KOPT-K1 (cell line): ENCODE results near the gene KCNQ5.

Experiments used
- H3K27ac ChIP-seq: fragments of 200-600 bp; sonication (generic); 2 replicates; pipeline ENCODE4 v1.5.1; 2016; ENCODE audit warnings: antibody characterized with exemption, mild to moderate bottlenecking, low read depth, low read length; ENCODE audit not compliant: poor library complexity, severe bottlenecking
- H3K36me3 ChIP-seq: fragments of 200-600 bp; sonication (generic); 2 replicates; pipeline ENCODE4 v1.5.1; 2017; ENCODE audit warnings: antibody characterized with exemption, mild to moderate bottlenecking, low read length, moderate library complexity; ENCODE audit not compliant: insufficient read depth
- H3K9me3 ChIP-seq: fragments of 200-600 bp; sonication (generic); 2 replicates; pipeline ENCODE4 v1.5.1; 2017; ENCODE audit warnings: antibody characterized with exemption, low read length, mild to moderate bottlenecking; ENCODE audit not compliant: insufficient read depth, poor library complexity, severe bottlenecking

KCNQ5 gene

DNA sequence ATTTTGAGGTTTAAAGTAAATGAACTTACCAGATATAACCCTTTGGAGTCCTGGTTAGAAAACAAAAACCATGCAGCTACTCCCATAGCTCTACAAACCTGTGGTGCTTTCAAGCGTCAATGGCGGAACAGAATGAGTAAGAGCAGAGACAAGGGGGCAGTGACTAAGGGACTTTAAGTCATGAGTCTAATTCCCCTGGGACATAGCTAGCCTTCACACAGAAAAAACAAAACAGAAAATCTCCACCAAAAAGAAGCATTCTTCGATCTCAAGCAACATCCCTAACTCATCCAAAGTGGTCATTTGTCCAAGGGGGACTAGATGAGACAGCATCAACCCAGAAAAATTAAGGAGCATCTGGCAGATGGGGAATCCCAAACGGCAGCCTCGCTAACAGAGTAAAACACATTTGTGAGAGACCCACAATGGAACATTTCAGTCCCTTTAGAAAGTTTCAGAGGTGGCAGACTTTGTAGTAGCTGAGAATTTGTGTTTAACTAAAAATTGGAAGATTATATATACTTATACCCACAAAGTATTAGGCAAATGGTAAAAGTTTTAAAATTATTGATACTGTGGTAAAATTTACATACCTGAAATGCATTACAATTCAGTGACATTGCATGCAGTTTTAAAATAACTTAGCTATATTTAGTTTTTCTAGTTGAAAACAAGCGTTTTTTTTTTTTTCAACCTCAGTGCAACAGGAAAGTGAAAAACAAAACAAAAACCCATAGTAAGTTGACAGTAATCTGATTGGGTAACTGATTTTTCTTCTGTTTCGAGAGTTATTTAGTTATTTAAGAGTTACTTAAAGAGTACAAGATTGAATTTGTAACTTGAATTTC is 67.5 kb downstream of the KCNQ5 start:
- H3K9me3 ChIP-seq: no peaks in the 10 kb centered on the region
- no peaks in the 10 kb centered on the region for H3K36me3 ChIP-seq
- H3K27ac ChIP-seq: no peak overlapping the region

DNA sequence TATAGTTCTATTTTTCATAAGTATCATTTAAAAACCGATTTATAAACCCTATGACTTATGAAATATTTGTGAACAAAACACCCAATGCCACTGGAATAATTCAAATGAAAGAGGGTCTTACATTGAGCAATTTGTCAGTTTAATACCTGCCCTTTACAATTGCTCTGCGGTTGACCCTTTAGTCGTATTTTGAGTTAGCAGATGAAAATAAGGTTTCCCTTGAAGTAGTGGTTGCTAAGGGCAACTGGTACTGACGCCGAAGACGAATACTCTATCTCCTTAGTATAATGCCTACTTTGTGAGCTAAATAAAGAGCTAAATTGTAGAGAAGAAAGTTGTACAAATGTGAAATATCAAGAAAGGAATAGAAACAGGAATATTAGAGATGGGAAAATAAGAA is 69.4 kb downstream of the KCNQ5 start:
- Histone ChIP-seq H3K27ac (no peak overlapping the region), H3K36me3 (no peaks in the 10 kb centered on the region), H3K9me3 (no peaks in the 10 kb centered on the region)

DNA sequence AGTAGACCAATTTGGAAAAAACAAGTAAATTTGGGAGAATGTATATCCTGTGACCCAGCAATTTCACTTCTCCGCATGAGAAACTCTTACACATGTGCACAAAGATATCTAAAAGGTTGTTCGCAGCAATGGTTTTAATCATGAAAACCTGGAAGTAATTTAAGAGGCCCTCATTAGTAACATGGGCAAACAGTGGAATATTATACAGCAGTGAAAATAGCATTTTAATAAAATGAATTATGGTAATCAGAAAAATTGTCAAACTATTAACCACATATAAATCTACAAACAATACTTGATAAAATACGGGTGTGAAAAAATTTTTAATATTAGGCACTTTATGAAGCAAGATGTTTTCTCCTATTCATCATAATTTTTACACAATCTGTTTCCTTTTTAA is 74.2 kb downstream of the KCNQ5 start:
- Histone ChIP-seq H3K9me3 (no peaks in the 10 kb centered on the region), H3K27ac (no peak overlapping the region), H3K36me3 (no peaks in the 10 kb centered on the region)

- Histone ChIP-seq H3K27ac (no peak overlapping the region), H3K9me3 (no peaks in the 10 kb centered on the region), H3K36me3 (no peaks in the 10 kb centered on the region)
Observed at GRCh38 chr6:72699159-72699558, 77.3 kb downstream of the KCNQ5 start.

DNA sequence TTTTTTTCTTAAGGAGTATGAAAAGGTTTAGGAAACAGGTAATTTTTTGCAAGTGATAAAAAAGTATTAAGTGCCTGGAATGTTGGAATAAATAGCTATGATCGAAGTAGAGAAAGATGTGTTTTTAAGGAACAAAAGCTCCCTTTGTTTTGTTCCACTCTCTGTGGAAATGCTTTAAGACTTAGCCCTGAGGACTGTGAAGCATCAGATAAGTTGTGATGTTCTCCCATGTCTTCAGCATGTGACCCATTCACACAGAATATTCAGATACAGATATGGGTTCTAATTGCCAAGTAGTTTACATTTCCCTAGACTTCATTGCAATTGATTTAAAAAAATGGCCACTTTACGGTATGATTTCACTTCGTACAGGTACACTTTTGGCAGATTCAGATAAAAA is 80.6 kb downstream of the KCNQ5 start:
- no peak overlapping the region for H3K27ac ChIP-seq
- no peaks in the 10 kb centered on the region for H3K36me3 ChIP-seq
- no peaks in the 10 kb centered on the region for H3K9me3 ChIP-seq

DNA sequence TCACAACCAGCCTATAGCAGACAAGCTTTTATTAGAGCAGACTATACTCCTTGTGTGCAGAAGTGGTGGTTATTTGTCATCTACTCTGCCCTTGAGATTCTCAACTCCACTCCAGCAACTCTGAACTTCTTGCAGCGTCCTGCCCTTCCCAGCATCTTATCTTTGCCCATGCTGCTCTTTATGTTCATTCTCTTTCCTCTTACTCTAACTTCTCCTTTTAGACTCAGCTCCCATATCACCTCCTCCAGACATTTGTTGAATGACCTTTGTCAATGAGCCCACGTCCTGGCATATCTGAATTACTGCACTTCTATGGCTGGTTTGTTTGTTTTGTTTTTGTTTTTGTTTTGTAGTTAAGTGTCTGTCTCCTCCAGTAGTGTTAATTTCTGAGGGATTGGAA is 81.2 kb downstream of the KCNQ5 start:
- no peaks in the 10 kb centered on the region for H3K36me3 ChIP-seq
- no peak overlapping the region for H3K27ac ChIP-seq
- no peaks in the 10 kb centered on the region for H3K9me3 ChIP-seq

DNA sequence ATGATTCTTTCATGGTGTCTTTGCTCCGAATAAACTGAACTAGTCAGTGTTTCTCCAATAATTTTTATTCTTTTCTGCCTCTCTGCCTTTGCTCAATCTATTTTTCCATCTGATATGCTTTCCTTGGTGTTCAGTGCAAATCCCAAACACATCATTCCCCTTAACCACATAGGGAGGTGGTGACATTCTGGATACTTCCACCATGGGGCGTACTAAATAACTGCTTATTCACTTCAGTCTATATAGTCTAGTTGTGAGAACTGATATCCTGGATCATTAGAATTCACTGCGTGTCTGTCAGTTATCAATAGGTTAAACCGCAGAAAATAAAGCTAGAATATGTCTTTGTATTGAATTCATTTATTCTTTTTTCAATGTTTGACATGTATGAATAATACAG is 83.1 kb downstream of the KCNQ5 start:
- no peaks in the 10 kb centered on the region for H3K9me3 ChIP-seq
- no peaks in the 10 kb centered on the region for H3K36me3 ChIP-seq
- H3K27ac ChIP-seq: no peak overlapping the region

DNA sequence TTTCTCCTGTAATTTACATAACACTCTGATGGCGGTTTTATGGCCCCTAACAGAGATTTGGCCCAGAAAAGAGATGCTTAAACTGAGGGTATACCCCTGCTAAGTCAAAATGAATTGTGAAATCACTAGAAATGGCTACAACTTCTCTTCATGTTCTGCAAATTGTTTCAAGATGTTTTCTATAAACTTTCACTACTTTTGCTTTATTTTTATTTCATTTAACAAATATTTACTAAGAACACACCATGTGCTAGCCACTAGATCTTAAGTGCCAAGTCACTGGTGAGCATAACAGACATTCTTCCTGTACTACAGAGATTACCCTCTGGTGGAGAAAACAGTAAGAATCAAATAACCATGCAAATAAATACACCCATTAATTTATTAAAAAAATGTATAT is 87.6 kb downstream of the KCNQ5 start:
- no peaks in the 10 kb centered on the region for H3K36me3 ChIP-seq
- no peak overlapping the region for H3K27ac ChIP-seq
- no peaks in the 10 kb centered on the region for H3K9me3 ChIP-seq

DNA sequence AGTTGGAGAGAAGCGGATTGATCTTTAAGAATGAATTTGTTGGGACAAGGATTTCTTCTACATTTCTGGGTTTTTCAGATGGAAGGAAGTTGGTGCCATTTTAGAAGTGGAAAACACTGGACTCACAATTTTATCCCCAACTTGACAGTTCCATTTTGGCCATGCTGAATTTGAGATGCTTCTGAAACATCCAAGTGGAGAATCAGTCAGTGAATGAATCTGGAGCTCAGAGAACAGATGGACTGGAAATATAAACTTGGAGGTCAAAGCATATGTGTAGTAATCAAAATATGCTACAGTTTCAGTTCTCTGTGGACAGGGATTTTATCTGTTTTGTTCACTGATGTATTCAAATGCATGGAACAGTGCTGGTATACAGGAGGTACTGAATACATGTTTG is 89.9 kb downstream of the KCNQ5 start:
- no peak overlapping the region for H3K27ac ChIP-seq
- no peaks in the 10 kb centered on the region for H3K9me3 ChIP-seq
- no peaks in the 10 kb centered on the region for H3K36me3 ChIP-seq

DNA sequence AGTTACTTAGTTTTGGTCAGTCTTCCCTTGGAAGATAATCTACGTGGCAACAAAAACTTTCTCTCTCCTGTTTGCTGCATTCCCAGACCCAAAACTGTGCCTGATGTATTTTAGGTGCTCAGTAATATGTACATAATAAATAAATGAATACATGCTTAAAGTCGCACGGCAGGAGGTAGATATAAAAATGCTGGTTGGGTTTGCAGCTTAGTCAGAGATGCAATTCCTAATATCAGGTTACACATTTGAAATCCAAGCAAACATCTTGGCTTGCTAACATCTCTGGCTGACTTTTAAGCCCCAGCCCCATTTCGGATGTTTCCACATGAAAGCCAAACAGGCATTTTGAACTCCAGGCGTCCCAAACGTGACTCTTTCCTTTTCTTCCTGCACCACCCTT is 91.0 kb downstream of the KCNQ5 start:
- Histone ChIP-seq H3K9me3 (no peaks in the 10 kb centered on the region), H3K27ac (no peak overlapping the region), H3K36me3 (no peaks in the 10 kb centered on the region)

DNA sequence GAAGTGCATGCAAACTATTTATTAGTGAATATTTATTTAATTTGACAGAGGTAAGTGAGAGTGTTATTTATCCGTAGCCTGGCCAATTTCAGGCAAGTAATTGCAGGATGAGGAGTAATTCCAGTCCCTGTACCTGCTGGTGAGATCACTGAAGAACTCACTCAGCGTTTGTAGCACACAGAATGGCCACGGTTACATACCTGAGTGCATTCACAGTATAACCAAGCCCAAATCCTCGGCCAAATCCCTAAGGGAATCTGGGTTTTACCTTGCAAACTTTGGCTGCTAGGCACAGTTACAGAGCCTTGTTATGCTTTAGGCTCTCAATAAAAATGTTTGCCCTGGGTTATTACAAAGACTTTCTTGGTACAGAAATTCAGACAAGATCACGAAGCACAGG is 93.3 kb downstream of the KCNQ5 start:
- no peaks in the 10 kb centered on the region for H3K36me3 ChIP-seq
- no peak overlapping the region for H3K27ac ChIP-seq
- H3K9me3 ChIP-seq: no peaks in the 10 kb centered on the region

DNA sequence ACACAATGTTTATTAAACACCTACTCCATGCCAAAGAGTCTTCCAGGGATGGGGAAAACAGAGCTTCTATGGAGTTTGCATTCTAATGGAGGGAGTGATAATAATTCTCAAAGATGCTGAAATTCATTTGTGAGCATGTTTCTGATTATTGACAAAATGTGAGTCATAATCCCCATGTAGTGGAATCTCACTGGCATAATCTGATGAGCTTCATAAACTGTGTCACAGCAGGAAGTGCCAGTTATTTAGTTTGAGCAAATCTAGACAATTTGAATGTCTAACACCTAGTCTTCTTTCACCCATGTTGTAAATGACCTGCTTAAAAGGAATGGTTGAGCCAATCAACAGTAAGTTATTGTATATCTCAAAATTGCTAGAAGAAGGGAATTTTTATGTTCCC is 95.1 kb downstream of the KCNQ5 start:
- Histone ChIP-seq H3K36me3 (no peaks in the 10 kb centered on the region), H3K27ac (no peak overlapping the region), H3K9me3 (no peaks in the 10 kb centered on the region)

GRCh38 chr6:72720464-72720863 is 98.6 kb downstream of the KCNQ5 start:
- Histone ChIP-seq H3K27ac (no peak overlapping the region), H3K9me3 (no peaks in the 10 kb centered on the region), H3K36me3 (no peaks in the 10 kb centered on the region)

DNA sequence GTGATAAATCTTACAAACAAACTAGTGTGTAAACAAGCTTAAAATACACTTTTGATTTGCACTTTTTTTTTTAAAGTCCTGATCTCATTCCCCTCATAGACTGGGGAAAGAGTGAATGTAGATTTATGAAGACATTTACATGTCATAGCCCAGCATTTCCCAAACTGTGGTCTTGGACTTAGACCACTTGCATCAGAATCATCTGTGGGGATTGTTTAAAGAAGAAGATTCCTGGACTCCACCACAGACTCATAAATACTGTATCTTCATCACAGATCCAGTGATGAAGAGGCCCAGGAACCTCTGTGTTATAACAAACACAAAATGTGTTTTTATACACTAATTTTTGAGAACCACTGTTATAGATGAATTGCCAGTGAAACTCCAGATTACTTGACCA is 99.5 kb downstream of the KCNQ5 start:
- Histone ChIP-seq H3K36me3 (no peaks in the 10 kb centered on the region), H3K9me3 (no peaks in the 10 kb centered on the region), H3K27ac (no peak overlapping the region)

DNA sequence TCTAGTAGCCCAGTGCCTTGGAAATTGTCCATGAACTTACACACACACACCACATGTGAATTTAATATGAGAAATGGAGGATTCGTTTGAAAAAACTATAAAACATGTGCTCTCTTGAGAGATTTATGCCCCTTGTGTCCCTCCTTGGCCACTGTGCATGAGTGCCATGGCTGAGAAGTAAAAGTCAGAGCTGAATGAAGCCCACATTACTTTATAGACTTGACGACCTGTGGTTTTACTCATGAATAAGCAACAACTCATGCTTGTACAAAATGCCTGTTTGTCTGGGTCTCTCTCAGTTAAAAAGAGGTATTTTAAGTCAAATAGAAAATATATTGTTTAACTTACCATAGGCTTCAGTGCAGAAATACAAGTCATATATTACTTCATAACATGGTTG is 102.7 kb downstream of the KCNQ5 start:
- no peaks in the 10 kb centered on the region for H3K36me3 ChIP-seq
- no peak overlapping the region for H3K27ac ChIP-seq
- H3K9me3 ChIP-seq: no peaks in the 10 kb centered on the region

DNA sequence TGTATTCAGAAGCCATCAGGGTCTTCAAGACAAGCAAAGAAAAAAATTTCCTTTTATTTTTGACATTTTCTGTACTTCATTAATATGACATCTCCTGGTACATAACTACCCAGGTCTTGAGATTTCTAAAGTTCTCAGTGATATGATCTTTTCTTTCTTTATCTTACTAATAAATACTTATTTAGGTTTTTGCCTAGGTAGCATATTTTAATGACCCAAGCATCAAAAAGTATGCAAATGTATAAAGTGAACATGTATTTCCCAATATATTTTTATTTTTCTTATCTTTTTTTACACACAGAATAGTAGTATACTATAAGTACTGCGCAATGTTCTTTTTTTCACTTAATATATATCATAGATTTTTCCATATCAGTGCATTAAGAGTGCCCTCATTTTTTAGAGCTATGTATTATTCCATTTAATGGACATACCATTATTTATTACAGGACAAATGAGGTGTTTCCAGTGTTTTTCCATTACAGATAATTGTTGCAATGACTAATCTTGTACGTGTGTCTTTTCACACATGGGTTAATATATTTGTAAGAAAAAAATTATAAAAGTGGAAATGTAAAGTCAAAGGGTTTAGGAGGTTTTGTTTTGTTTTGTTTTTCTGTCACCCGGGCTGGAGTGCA is 107.0 kb downstream of the KCNQ5 start:
- Histone ChIP-seq H3K27ac (no peak overlapping the region), H3K9me3 (no peaks in the 10 kb centered on the region), H3K36me3 (no peaks in the 10 kb centered on the region)
